ENCODE results near the gene CUEDC1.

Gene CUEDC1

DNA sequence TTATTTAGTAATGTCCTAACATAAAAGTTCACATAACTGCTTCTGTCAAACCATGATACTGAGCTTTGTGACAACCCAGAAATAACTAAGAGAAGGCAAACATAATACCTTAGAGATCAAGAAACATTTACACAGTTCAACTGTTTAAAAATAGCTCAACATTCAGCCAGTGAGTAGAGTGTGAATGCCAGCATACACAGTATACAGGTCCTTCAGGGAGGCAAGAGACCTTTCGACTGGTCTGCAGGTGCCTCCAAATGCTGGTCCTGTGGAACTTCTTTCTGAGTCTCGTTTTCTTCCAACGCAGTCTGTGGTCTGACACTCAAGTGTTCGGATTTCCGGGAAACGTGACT, 115.7 kb downstream of the CUEDC1 start:
- ATAC-seq (replicated peaks) (no peak), DNase-seq (no peak)
- Mint-ChIP-seq H3K4me3 (no peak overlapping the region), H3K36me3 (ENCODE audit: insufficient read depth) (peaks cover 46% of the 10 kb centered on the region), H3K27ac (no peak overlapping the region), H3K9me3 (no peaks in the 10 kb centered on the region), H3K27me3 (no peaks in the 10 kb centered on the region), H3K4me1 (ENCODE audit: low read depth in 2 of 2) (peaks cover 5 to 12% of the 10 kb centered on the region in 2 donors)

DNA sequence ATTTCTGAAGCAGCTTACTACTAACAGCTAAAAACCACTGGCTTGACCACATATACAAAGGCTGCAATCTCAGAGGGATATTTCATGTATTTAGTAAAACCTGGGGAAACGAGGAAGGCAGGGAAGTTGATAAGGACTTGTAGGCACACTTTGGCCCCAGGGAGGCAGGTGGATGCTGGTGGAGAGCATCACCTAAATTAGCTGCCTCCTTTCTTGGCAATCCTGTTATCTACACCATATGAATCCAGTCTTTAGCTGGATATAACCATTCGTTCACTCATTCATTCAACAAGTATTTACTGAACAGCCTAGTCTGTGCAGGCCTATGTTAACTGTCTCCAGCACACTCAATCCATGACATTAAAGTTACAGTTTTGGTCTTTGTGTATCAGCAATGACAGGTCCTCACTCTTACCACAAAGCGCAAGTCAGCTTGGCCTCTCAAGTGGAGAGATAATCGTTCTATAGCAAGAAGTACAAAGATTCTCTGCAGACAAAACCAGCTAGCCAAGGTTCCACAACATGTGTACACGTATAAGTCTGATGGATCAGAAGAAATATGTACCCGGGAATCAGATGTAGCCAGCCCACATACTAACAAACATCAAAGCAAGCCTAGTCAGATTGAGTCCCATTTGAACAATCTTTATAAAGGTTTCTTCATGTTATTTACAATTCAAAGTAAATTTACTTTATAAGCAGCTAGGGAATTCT, 116.2 kb downstream of the CUEDC1 start:
- no peaks in the 10 kb centered on the region for H3K27me3 Mint-ChIP-seq
- no peak for DNase-seq
- H3K27ac Mint-ChIP-seq: no peak overlapping the region
- no peak overlapping the region for H3K4me3 Mint-ChIP-seq
- peaks cover 8 to 12% of the 10 kb centered on the region in 2 donors for H3K4me1 Mint-ChIP-seq (ENCODE audit: low read depth in 2 of 2)
- peaks cover 46% of the 10 kb centered on the region for H3K36me3 Mint-ChIP-seq (ENCODE audit: insufficient read depth)
- no peaks in the 10 kb centered on the region for H3K9me3 Mint-ChIP-seq
- ATAC-seq (replicated peaks): no peak

DNA sequence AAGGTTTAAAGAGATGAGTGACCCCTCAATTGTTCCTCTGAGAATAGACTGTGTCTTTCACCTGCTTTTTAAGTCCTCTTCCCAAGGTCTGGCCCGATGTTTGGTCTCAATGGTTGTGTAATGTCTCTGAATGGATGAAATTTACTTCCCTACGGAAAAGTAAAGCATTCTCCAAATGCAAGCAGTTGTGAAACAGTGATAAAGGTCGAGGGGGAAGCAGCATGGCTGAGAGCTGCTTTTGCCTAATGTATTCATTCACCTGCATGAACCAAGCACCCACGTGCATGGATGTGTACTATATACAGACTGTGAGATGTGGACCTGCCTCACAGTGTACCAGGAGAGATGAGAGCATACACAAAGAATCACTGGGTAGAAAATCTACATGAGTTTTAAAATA, 116.8 kb downstream of the CUEDC1 start:
- no peak for DNase-seq
- Mint-ChIP-seq H3K4me3 (no peak overlapping the region), H3K27ac (no peak overlapping the region), H3K9me3 (no peaks in the 10 kb centered on the region), H3K36me3 (ENCODE audit: insufficient read depth) (peaks cover 43% of the 10 kb centered on the region), H3K4me1 (ENCODE audit: low read depth in 2 of 2) (peaks cover 7 to 9% of the 10 kb centered on the region in 2 donors), H3K27me3 (no peaks in the 10 kb centered on the region)
- no peak for ATAC-seq (replicated peaks)

DNA sequence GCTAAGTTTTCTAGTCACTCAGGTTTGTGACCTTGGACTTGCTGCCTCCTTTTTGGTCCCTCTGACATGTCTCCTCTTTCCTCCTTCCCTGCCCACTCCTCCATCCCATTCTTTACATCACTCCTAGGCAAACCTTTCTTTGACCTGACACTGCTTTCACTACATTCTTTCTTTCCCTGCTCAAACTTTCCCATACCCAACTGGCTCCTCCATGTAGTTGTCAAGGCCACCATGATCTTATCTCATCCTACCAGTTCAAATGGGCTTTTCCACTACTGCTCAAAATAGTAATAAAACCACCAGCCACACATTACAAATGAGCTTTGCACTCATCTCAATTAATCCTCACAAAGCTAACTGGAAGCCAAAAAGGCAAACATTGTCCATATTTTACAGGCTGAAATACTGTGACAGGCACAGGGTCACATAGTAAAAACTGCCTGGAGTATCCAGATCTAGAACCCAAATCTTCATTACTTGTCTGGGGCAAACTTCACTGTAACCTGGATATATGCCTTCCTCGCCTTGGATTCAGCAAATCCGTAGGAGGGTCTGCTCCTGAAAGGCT, 119.8 kb downstream of the CUEDC1 start:
- peaks cover 35% of the 10 kb centered on the region for H3K36me3 Mint-ChIP-seq (ENCODE audit: insufficient read depth)
- H3K4me3 Mint-ChIP-seq: no peak overlapping the region
- H3K4me1 Mint-ChIP-seq (ENCODE audit: low read depth in 2 of 2): peaks cover 0 to 4% of the 10 kb centered on the region in 2 donors
- no peak for ATAC-seq (replicated peaks)
- H3K9me3 Mint-ChIP-seq: no peaks in the 10 kb centered on the region
- no peak for DNase-seq
- H3K27me3 Mint-ChIP-seq: no peaks in the 10 kb centered on the region
- no peak overlapping the region for H3K27ac Mint-ChIP-seq

DNA sequence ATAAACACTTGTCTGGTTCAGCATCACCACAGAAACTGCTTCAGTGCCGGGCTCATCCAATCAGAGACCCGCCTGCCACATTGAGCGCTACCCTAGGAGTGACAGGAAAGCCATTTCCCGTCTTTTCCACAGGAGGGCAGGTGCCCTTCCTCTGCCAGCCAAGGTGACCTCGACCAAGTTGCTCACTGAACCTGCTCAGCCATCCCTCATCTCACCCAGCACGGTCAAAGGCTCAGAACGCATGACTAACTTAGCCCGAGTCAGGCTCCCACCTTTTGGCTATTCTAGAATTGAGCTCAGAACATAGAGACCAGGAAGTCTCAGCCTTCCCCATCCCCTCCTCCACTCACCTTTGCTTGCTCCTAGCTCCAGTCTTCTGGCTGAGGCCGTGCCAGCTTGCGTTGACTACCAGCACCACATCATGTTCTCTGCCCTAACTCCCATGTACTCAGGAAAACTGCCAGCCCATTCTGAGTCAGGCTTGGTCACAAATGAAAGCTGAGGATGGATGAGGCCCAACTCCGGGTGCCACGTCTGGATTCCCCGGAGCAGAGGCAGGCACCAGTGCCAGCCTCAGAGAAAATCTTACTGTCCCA, 121.0 kb downstream of the CUEDC1 start:
- peaks cover 23% of the 10 kb centered on the region for H3K36me3 Mint-ChIP-seq (ENCODE audit: insufficient read depth)
- ATAC-seq (replicated peaks) (no peak), DNase-seq (no peak)
- H3K27ac Mint-ChIP-seq: no peak overlapping the region
- H3K4me1 Mint-ChIP-seq (ENCODE audit: low read depth in 2 of 2): peaks cover 0 to 4% of the 10 kb centered on the region in 2 donors
- no peaks in the 10 kb centered on the region for H3K27me3 Mint-ChIP-seq
- H3K4me3 Mint-ChIP-seq: peak overlapping the region in 1 of 2 donors; percentile 3
- H3K9me3 Mint-ChIP-seq: no peaks in the 10 kb centered on the region

DNA sequence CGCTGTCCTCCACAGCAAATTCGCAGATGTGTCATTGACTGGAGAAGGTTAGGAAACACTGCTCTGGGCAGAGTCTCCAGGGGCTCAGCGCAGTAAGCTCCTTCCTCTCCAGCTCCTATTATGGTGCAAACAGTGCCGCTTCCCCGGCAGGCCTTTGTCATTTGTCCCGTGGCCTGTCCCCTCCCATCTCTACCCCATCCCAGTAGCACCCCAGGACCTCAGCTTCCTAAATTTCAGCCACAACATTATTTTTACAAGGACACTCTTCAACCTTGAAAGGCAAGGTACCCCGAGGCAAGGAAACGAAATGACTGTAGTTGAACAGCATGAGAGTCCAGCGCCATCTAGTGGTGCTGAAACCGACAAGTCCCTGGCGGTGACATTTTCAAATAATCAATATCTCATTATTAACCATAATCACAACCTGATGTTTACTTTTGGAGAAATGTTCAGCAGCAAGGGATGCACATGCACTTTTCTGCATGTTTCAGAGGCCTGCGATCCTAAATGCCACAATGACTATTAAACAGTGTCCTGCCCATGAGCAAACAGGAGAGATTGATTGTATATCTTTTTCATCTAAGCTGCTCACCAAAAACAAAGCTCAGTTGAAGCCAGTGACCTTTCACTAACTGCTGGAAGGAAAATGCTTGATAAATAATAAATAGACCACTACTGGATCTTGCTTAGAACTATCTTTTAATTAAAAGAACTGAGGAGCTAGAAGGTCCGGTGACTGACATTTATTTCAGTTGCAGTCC, 121.9 kb downstream of the CUEDC1 start:
- no peaks in the 10 kb centered on the region for H3K9me3 Mint-ChIP-seq
- no peak overlapping the region for H3K27ac Mint-ChIP-seq
- ATAC-seq (replicated peaks) (peak; percentile 70), DNase-seq (peak; percentile 54 to 58 (median 57))
- no peaks in the 10 kb centered on the region for H3K27me3 Mint-ChIP-seq
- H3K36me3 Mint-ChIP-seq (ENCODE audit: insufficient read depth): peaks cover 15% of the 10 kb centered on the region
- peaks cover 0 to 4% of the 10 kb centered on the region in 2 donors for H3K4me1 Mint-ChIP-seq (ENCODE audit: low read depth in 2 of 2)
- H3K4me3 Mint-ChIP-seq: no peak overlapping the region

DNA sequence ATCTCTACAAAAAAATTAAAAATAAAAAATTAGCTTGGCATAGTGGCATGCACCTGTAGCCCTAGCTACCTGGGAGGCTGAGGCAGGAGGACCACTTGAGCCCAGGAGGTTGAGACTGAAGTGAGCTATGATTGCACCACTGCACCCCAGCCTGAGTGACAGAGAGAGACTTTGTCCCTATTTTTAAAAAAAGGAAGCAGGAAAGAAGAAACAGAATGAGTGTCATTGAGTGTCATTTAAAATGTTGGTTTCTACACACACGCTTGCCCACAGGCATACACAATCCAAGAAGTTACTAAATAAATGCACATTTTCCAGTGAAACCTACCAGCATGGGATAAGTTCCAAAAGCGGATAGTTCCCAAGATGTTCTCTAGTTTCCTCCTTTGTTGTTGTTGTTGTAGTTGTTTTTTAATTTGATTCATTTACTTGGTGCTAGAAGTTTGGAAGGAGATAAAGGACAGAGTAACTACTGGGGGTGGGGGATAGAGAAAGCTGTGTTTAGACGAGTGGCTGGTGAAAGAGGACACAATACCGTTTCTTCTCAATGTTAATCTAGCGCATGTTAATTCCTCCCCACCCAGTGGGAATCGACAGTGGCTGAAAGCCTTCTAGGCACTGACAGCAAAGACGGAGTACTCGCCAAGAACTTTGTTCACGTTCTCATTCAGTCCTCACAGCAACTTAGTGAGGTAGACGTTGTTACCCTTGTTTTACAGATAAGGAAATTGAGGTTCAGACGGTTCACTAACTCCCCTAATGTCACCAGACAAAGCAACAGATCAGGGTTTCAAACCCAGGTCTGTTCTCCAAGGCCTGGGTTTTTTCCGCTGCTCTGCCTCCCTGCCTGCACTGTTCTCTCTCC, 122.7 kb downstream of the CUEDC1 start:
- Mint-ChIP-seq H3K27ac (no peak overlapping the region), H3K4me3 (no peak overlapping the region), H3K9me3 (no peaks in the 10 kb centered on the region), H3K4me1 (ENCODE audit: low read depth in 2 of 2) (peaks cover 0 to 4% of the 10 kb centered on the region in 2 donors), H3K36me3 (ENCODE audit: insufficient read depth) (peaks cover 11% of the 10 kb centered on the region), H3K27me3 (no peaks in the 10 kb centered on the region)
- ATAC-seq (replicated peaks): peak; percentile 14
- no peak for DNase-seq

DNA sequence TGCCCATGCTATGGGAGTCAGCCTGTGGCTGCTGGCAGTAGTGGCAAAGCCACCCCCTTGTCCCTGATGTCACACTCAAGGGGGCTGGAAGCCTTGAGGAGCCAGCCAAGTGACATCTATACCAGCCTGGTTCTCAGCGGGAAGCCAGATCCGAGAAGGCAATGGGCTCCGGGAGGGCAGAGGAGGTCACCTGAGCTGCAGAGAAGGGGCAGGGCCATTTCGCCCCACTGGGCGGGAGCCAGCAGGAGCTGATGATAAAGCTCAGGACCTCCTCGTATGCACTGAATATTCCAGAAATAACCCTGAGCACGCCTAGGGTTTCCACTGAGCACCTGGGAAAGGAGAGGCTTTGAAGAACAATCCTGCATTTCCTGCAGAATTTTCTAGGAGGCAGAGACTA, 124.3 kb downstream of the CUEDC1 start:
- Mint-ChIP-seq H3K36me3 (ENCODE audit: insufficient read depth) (peaks cover 4% of the 10 kb centered on the region), H3K4me3 (no peak overlapping the region), H3K27ac (no peak overlapping the region), H3K4me1 (ENCODE audit: low read depth in 2 of 2) (peaks cover 0 to 4% of the 10 kb centered on the region in 2 donors), H3K27me3 (no peaks in the 10 kb centered on the region), H3K9me3 (no peaks in the 10 kb centered on the region)
- DNase-seq (no peak), ATAC-seq (replicated peaks) (no peak)

DNA sequence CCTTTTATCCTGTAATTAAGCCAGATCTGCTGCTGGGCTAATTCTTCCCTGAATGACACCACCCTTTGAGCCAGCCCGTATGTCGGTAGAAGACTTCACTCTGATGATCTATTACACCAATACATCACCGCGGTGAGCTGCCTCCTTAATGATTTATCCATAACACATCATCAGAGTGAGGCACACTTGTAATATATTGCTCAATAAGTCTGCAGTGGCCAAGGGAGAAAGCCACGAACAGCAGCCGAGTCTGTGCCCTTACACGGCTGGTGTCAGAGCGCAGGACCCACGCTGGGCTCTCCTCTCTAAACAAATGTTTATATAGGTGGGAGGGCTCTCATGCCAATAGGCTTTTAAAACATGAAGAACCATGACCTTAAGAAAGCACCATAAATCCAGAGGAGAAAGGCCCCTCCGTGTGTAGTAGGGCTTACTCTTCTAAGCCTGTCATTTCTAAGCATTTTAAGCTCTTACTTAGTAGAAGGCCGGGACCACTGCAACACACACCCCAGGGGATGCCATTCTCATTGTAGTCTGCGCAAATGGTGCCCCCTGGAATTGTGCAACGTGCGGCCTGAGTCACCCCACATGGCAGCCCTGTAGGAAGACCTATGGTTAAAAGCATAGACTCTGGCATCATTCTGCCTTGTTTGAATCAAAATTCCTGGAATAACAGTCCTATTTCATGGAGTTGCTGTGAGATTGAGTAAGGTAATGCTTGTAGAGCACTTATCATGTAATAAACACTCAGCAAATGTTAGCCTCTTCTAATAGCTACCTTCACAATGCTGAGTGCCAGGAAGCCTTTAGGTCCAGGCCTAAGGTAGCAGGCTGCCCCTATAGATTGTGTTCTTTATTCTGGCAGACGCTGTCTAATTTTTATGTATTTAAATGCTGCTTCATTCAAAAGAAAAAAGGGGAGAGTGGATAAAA, 131.5 kb downstream of the CUEDC1 start:
- Mint-ChIP-seq H3K9me3 (no peaks in the 10 kb centered on the region), H3K27ac (no peak overlapping the region), H3K4me3 (no peak overlapping the region), H3K4me1 (ENCODE audit: low read depth in 2 of 2) (no peaks in the 10 kb centered on the region), H3K36me3 (ENCODE audit: insufficient read depth) (no peaks in the 10 kb centered on the region), H3K27me3 (peaks cover 4 to 8% of the 10 kb centered on the region in 2 donors)
- DNase-seq (no peak), ATAC-seq (replicated peaks) (no peak)

DNA sequence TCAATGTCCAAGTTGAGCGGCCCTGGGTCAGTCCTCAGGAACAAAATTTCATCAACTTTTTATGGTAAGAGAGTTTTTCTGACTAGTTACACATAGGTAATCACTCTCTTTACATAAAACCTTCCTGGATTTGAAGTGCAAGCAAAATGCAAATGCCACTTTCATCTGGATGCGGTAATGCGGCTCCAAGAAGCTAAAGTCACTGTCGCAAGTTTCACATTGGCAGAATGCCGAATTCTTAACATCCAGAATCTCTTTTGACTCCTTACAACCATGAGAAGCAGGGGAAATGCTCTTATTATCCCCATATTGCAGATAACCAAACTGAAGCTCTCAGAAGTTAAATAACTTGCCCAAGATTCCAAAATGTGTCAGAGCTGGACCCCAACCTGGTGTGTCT, 135.3 kb downstream of the CUEDC1 start:
- DNase-seq: no peak
- no peak overlapping the region for H3K27ac Mint-ChIP-seq
- no peak for ATAC-seq (replicated peaks)
- H3K4me3 Mint-ChIP-seq: no peak overlapping the region
- H3K4me1 Mint-ChIP-seq (ENCODE audit: low read depth in 2 of 2): no peaks in the 10 kb centered on the region
- H3K27me3 Mint-ChIP-seq: peaks cover 22 to 43% of the 10 kb centered on the region in 2 donors
- H3K36me3 Mint-ChIP-seq (ENCODE audit: insufficient read depth): no peaks in the 10 kb centered on the region
- no peaks in the 10 kb centered on the region for H3K9me3 Mint-ChIP-seq

DNA sequence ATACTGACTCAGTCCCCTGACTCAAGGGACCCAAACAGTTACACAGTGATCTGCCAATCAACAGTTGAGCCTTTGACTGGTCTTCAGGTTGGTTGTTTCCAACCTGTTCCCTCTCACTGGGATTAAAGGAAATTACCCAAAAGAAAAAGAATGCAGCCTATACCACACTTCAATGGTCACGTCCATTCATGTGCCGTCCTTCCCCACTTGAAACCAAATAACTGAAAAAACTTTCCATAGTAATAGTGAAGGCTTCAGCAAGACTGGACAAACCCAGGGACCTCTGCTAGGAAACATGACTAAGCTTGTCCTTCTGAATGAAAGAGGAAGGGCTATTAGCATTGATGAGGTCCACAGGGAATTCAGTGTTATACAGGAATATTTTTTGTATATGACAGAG, 135.9 kb downstream of the CUEDC1 start:
- no peaks in the 10 kb centered on the region for H3K4me1 Mint-ChIP-seq (ENCODE audit: low read depth in 2 of 2)
- no peaks in the 10 kb centered on the region for H3K9me3 Mint-ChIP-seq
- DNase-seq (no peak), ATAC-seq (replicated peaks) (no peak)
- H3K4me3 Mint-ChIP-seq: no peak overlapping the region
- peaks cover 22 to 49% of the 10 kb centered on the region in 2 donors for H3K27me3 Mint-ChIP-seq
- no peak overlapping the region for H3K27ac Mint-ChIP-seq
- no peaks in the 10 kb centered on the region for H3K36me3 Mint-ChIP-seq (ENCODE audit: insufficient read depth)

DNA sequence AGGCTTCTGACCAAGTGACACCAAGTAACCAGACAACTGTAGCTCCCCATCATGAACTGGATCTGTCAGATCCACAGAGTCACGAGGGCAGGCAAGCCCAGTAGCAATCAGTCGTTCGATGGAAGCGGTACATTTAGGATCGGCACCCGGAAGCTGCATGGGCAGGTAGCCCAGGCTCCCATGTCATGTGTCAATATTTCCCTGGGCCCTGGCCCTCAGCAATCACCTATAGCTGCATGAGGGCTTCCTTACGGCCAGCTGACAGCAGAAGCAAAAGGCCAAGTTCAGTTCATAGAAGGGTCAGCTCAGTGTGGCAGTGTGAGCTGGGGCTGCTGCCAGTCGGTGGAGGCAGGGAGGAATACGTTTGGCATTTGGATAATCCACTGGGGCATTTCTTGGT, 137.1 kb downstream of the CUEDC1 start:
- Mint-ChIP-seq H3K27me3 (peaks cover 22 to 57% of the 10 kb centered on the region in 2 donors), H3K4me3 (no peak overlapping the region), H3K36me3 (ENCODE audit: insufficient read depth) (no peaks in the 10 kb centered on the region), H3K4me1 (ENCODE audit: low read depth in 2 of 2) (no peaks in the 10 kb centered on the region), H3K27ac (no peak overlapping the region), H3K9me3 (no peaks in the 10 kb centered on the region)
- DNase-seq (no peak), ATAC-seq (replicated peaks) (no peak)

Data from effector memory CD8-positive, alpha-beta T cell (primary cell).